ENCODE data around the gene NOCT. TPM values are rescaled to one million over a fixed set of nuclear protein-coding genes. Genes with fewer than 3 reads are reported as not detected.
"Not testable (repeated sequence)": the region's sequence is repeated elsewhere in the genome, so short reads cannot be mapped to it uniquely, and the experiment has no call there.

The NOCT gene
- polyA plus RNA-seq, 2 of the 4 experiments (the other 2 are of a cell fraction), result 5.3 to 6.8 TPM

- no peak overlapping the region for H3K27ac ChIP-seq
- no peak for DNase-seq (ENCODE audit: low read depth in 1 of 2, low spot score in 1 of 2)
- ChIA-PET CTCF (interaction anchor here (0.8 kb wide), 1 partner anchor 20 kb away, joined by 3 read pairs; no protein-coding TSS in a partner anchor), POLR2A (interaction anchor here (1.6 kb wide), 1 partner anchor 16 kb away, joined by 3 read pairs; the partner anchor contains the start of gene NOCT)
- no peak for FAIRE-seq
- H3K4me1 ChIP-seq, result no peaks in the 10 kb centered on the region
- ATAC-seq, result no peak
- no peak overlapping the region for H3K4me2 ChIP-seq
- H3K9me3 ChIP-seq, result no peaks in the 10 kb centered on the region
- no peak overlapping the region for H3K4me3 ChIP-seq
- 89% methylated on average over 6 of the region's 6 CpGs for WGBS (ENCODE audit: missing lambda C conversion rate)
- TF ChIP-seq CHD4 (IDR thresholded peaks at IDR 0.05; ENCODE audit: borderline replicate concordance) (no peak), ESRRA (IDR thresholded peaks at IDR 0.05; ENCODE audit: borderline replicate concordance, low read length) (no peak), KDM5A (IDR thresholded peaks at IDR 0.05) (no peak), JUNB (IDR thresholded peaks at IDR 0.05) (no peak), CTCF (IDR thresholded peaks at IDR 0.05) (no peak), ELK1 (IDR thresholded peaks at IDR 0.05; ENCODE audit: low read depth, low read length) (no peak), CBX2 (IDR thresholded peaks at IDR 0.05; ENCODE audit: borderline replicate concordance, low read depth) (no peak), HDAC2 (IDR thresholded peaks at IDR 0.05) (no peak), POLR2A (IDR thresholded peaks at IDR 0.05; ENCODE audit: low read length) (no peak), ZSCAN20 (CRISPR knock-in tag; IDR thresholded peaks at IDR 0.05) (no peak), POLR2AphosphoS2 (conservative IDR thresholded peaks at IDR 0.05; ENCODE audit: low read length) (no peak), KDM1A (IDR thresholded peaks at IDR 0.05; ENCODE audit: low read depth) (no peak), EHMT2 (IDR thresholded peaks at IDR 0.05; ENCODE audit: low read depth) (no peak), TFCP2L1 (CRISPR knock-in tag; IDR thresholded peaks at IDR 0.05) (no peak)
- TF ChIP-seq, protein P1, sequence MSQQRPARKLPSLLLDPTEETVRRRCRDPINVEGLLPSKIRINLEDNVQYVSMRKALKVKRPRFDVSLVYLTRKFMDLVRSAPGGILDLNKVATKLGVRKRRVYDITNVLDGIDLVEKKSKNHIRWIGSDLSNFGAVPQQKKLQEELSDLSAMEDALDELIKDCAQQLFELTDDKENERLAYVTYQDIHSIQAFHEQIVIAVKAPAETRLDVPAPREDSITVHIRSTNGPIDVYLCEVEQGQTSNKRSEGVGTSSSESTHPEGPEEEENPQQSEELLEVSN (IDR thresholded peaks at IDR 0.05; ENCODE audit: borderline replicate concordance, low read depth), result no peak
Observed at GRCh38 chr4:138999666-139000065, 15.9 kb upstream of the NOCT start.

DNA sequence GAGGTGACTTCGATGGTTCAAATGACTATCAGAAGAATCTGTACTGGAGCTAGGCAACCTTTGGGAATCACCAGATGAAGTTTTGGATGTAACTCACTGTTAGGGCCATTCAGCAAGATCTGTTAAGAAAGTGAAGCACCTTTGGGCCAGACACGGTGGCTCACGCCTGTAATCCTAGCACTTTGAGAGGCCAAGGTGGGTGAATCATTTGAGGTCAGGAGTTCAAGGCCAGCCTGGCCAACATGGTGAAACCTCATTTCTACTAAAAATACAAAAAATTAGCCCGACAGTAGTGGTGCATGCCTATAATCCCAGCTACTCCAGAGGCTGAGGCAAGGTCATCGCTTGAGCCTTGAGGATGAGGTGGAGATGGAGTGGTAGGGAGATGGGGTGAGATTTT, 15.4 kb upstream of the NOCT start:
- not testable (repeated sequence) for H3K4me2 ChIP-seq; H3K27ac ChIP-seq; H3K4me1 ChIP-seq; H3K4me3 ChIP-seq; ATAC-seq; FAIRE-seq; DNase-seq (ENCODE audit: low read depth in 1 of 2, low spot score in 1 of 2); H3K9me3 ChIP-seq
- POLR2A ChIA-PET, result interaction anchor here (1.6 kb wide), 1 partner anchor 15 kb away, joined by 3 read pairs; the partner anchor contains the start of gene NOCT
- WGBS (ENCODE audit: missing lambda C conversion rate), result 76% methylated on average over 5 of the region's 5 CpGs
- CTCF ChIA-PET, result interaction anchor here (0.8 kb wide), 1 partner anchor 20 kb away, joined by 3 read pairs; no protein-coding TSS in a partner anchor

- not testable (repeated sequence) for DNase-seq (ENCODE audit: low read depth in 1 of 2, low spot score in 1 of 2); ATAC-seq; H3K9me3 ChIP-seq; H3K4me2 ChIP-seq; H3K27ac ChIP-seq; H3K4me3 ChIP-seq; FAIRE-seq; H3K4me1 ChIP-seq
- CTCF ChIA-PET, result interaction anchor here (0.6 kb wide), 1 partner anchor 18 kb away, joined by 3 read pairs; no protein-coding TSS in a partner anchor
- WGBS (ENCODE audit: missing lambda C conversion rate), result 85% methylated on average over 7 of the region's 7 CpGs
- POLR2A ChIA-PET, result interaction anchor here (1.4 kb wide), 1 partner anchor 14 kb away, joined by 4 read pairs; the partner anchor contains the start of gene NOCT
Observed at GRCh38 chr4:139001430-139001829, 14.2 kb upstream of the NOCT start.

DNA sequence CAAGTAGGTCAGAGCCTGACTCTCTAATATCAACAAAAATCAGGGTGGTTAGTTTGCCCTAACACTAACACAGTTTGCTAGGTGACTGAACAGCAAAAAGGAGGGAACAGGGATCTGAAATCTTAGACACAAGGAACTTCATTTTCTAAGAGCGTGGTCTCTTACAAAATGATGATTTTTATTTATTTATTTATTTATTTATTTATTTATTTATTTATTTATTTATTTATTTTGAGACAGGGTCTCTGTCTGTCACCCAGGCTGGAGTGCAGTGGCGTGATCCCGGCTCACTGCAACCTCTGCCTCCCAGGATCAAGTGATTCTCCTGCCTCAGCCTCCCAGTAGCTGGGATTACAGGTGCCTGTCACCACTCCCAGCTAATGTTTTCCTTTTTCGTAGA, 11.9 kb upstream of the NOCT start:
- H3K4me2 ChIP-seq; H3K27ac ChIP-seq; ATAC-seq; H3K4me1 ChIP-seq; FAIRE-seq; POLR2A ChIA-PET; H3K4me3 ChIP-seq; CTCF ChIA-PET; DNase-seq (ENCODE audit: low read depth in 1 of 2, low spot score in 1 of 2); H3K9me3 ChIP-seq: not testable (repeated sequence)
- WGBS (ENCODE audit: missing lambda C conversion rate), result 94% methylated on average over 3 of the region's 4 CpGs
- peak; percentile 75 for TF ChIP-seq ZC3H11A (IDR thresholded peaks at IDR 0.05)

Measured in A549 (cell line).